BJ (cell line): ENCODE results near the gene SLIT3. TPM values are rescaled to one million over a fixed set of nuclear protein-coding genes. Genes with fewer than 3 reads are reported as not detected.

ENCODE experiments used
- CTCF ChIA-PET: fragments of 350-600 bp; formaldehyde crosslinking; extraction: SDS; loops from one replicate; lab custom pipeline; 2021; ENCODE audit warnings: antibody characterized with exemption, inconsistent platforms; lab: Yijun Ruan, JAX
- POLR2A ChIA-PET: fragments of 300-600 bp; sonication (Branson Sonifier 250); formaldehyde crosslinking; extraction: SDS; loops from one replicate; lab custom pipeline; 2021; ENCODE audit warnings: antibody characterized with exemption; lab: Charles Lee
- DNase-seq: peaks from one replicate; pipeline ENCODE4 v3.0.0-alpha.2; 2011; ENCODE audit warnings: low read depth
- H3K27me3 ChIP-seq: 2 replicates; pipeline ENCODE4 v1.6.0; 2011; ENCODE audit warnings: low read length; ENCODE audit not compliant: control insufficient read depth, insufficient read depth
- H3K36me3 ChIP-seq: 2 replicates; pipeline ENCODE4 v1.5.1; 2011; ENCODE audit warnings: low read length; ENCODE audit not compliant: control insufficient read depth, insufficient read depth
- H3K4me3 ChIP-seq: 2 replicates; pipeline ENCODE4 v1.5.1; 2011; ENCODE audit warnings: low read depth, mild to moderate bottlenecking, control low read depth, low read length
- polyA plus RNA-seq: library from polyadenylated mRNA; depleted of rRNA; stranded (reverse); fragments of >200 nt; gene quantifications from 2 replicates; pipeline ENCODE4 v1.2.3, GENCODE V29; 2011
- TF ChIP-seq, protein P1 (sequence below): IDR thresholded peaks from 2 replicates; pipeline ENCODE4 v1.5.1; 2011; ENCODE audit warnings: low read depth, mild to moderate bottlenecking, control low read depth, inconsistent platforms, low read length, moderate library complexity; ENCODE audit not compliant: insufficient read depth

Gene SLIT3
- polyA plus RNA-seq, 1 experiment: 26.8 TPM

DNA sequence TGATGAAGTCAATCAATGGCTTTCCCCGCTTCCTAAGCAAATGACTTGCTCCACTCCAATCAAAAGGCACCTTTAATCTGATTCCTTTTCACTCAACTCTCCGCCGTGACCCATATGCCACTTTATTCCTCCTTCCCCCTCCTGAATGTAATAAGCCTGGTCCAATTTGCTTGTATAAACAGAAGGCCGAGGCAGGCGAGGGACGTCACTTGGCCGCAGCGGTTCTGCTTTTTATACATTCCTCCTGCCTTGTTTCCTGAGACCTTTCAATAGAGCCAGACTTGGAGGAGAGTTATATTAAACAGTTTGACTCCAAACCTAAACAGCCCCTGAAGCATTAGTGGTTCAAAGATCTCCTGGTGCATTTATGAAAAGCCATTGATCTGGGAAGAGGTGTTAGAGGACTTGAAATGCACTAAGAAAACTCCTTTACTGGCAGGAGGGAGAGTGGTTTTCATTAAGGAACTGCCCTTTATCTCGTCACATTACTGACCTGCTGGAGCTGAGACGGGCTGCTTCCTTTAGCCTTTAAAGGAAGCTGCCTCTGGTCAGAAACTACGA, 273.4 kb downstream of the SLIT3 start:
- TF ChIP-seq, protein P1, sequence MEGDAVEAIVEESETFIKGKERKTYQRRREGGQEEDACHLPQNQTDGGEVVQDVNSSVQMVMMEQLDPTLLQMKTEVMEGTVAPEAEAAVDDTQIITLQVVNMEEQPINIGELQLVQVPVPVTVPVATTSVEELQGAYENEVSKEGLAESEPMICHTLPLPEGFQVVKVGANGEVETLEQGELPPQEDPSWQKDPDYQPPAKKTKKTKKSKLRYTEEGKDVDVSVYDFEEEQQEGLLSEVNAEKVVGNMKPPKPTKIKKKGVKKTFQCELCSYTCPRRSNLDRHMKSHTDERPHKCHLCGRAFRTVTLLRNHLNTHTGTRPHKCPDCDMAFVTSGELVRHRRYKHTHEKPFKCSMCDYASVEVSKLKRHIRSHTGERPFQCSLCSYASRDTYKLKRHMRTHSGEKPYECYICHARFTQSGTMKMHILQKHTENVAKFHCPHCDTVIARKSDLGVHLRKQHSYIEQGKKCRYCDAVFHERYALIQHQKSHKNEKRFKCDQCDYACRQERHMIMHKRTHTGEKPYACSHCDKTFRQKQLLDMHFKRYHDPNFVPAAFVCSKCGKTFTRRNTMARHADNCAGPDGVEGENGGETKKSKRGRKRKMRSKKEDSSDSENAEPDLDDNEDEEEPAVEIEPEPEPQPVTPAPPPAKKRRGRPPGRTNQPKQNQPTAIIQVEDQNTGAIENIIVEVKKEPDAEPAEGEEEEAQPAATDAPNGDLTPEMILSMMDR: no peak
- H3K4me3 ChIP-seq: no peak overlapping the region
- ChIA-PET CTCF (no interaction called here), POLR2A (no interaction called here)
- H3K27me3 ChIP-seq: no peaks in the 10 kb centered on the region
- no peak for DNase-seq
- no peaks in the 10 kb centered on the region for H3K36me3 ChIP-seq

DNA sequence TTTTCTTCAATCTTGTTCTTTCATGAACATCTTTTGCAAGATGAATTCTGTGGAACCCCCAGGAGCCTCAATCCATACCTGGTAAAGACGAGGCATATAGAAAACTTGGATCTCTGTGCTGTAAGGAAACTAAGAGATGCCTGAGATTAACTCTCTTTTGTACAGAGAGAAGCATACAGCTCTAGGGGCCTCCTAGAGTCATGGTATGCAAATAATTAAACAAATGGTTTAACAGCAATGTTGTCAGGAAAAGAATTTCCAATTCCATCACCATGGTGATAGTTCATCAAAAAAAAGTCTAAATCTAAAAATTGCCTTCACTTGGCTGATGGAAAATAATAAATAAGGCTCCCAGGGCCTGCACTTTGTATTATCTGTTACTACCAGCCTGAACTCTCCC, 275.4 kb downstream of the SLIT3 start:
- Histone ChIP-seq H3K4me3 (no peak overlapping the region), H3K36me3 (no peaks in the 10 kb centered on the region), H3K27me3 (no peaks in the 10 kb centered on the region)
- TF ChIP-seq, protein P1: no peak
- ChIA-PET CTCF (interaction anchor here (0.9 kb wide), 1 partner anchor 8 kb away, joined by 3 read pairs; no protein-coding TSS in a partner anchor), POLR2A (no interaction called here)
- no peak for DNase-seq

DNA sequence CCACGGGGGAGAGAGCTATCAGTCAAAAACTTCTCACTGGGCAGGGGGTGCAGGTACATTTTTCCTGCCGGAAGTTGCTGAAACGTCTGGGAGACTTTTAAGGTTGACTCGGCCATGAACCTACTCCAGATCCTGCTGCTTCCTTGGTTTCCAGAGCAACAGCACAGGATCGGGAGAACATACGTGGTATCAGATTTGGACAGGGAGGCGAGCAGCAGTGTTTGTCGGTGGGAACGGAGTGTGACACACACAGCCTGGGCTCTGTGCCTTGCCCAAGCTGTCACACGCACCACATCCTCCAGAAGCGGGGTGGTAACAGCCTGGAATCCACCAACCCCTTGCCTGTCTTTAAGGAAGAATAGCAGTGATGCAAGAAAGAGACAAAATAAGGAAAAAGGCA, 276.5 kb downstream of the SLIT3 start:
- TF ChIP-seq, protein P1: no peak
- DNase-seq: no peak
- Histone ChIP-seq H3K4me3 (no peak overlapping the region), H3K36me3 (no peaks in the 10 kb centered on the region), H3K27me3 (no peaks in the 10 kb centered on the region)
- ChIA-PET POLR2A (no interaction called here), CTCF (no interaction called here)

DNA sequence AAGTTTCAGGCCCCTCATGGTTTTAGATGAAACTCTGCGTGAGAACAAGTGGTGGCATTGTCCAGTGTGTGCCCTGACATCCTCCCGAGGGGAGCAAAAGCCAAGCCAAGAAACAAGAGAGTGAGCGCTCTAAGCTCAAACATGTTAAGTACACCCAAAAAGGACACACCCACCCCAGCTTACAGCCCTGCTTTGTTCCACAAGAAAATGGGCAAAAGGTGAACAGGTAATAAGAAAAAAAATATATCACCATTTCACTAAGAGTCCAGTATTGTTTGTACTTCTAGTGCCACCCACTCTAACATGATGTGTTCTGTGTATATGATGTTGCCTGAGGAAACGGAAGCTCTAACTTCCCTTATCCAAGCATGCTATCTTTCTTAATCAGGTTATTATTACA, 278.2 kb downstream of the SLIT3 start:
- DNase-seq: no peak
- H3K27me3 ChIP-seq: no peaks in the 10 kb centered on the region
- TF ChIP-seq, protein P1: no peak
- ChIA-PET CTCF (no interaction called here), POLR2A (no interaction called here)
- H3K4me3 ChIP-seq: no peak overlapping the region
- no peaks in the 10 kb centered on the region for H3K36me3 ChIP-seq

- ChIA-PET CTCF (no interaction called here), POLR2A (no interaction called here)
- Histone ChIP-seq H3K36me3 (no peaks in the 10 kb centered on the region), H3K27me3 (no peaks in the 10 kb centered on the region), H3K4me3 (no peak overlapping the region)
- TF ChIP-seq, protein P1: no peak
- DNase-seq: no peak
Observed at GRCh38 chr5:169020102-169020501, 280.8 kb downstream of the SLIT3 start.
